ENCODE results near the gene VPS13D. TPM values are rescaled to one million over a fixed set of nuclear protein-coding genes. Genes with fewer than 3 reads are reported as not detected.

The VPS13D gene
- total RNA-seq, 1 experiment from 2014 or later: 31.6 TPM

- Histone ChIP-seq H2AFZ (ENCODE audit: low read depth, low read length, poor library complexity, severe bottlenecking) (no peak overlapping the region), H3K4me3 (replicated peaks in 1 of 2; ENCODE audit: low read depth in 1 of 2, low read length in 2 of 2) (no peak overlapping the region), H3K4me2 (ENCODE audit: low read length) (no peak overlapping the region), H3K27me3 (ENCODE audit: insufficient read depth, low read length) (no peaks in the 10 kb centered on the region), H3K9me3 (ENCODE audit: control insufficient read depth in 1 of 2, insufficient read depth in 1 of 2, low read depth in 1 of 2, low read length in 2 of 2) (no peaks in the 10 kb centered on the region), H3K9me2 (ENCODE audit: insufficient read depth) (no peaks in the 10 kb centered on the region), H3K79me2 (ENCODE audit: insufficient read depth, low read length) (no peaks in the 10 kb centered on the region), H3K36me3 (ENCODE audit: control insufficient read depth in 1 of 2, insufficient read depth in 2 of 2, low read length in 2 of 2) (0 out of 4 replicates have a peak, but pooled peaks cover 0 to 2% of the 10 kb centered on the region in 2 experiments), H3K4me1 (ENCODE audit: control insufficient read depth in 1 of 2, insufficient read depth in 2 of 2, low read length in 2 of 2) (peaks cover 0 to 15% of the 10 kb centered on the region in 2 experiments; a peak in 1 of 4 replicates), H3K9ac (ENCODE audit: low read length) (no peak overlapping the region), H4K20me1 (ENCODE audit: insufficient read depth) (no peaks in the 10 kb centered on the region), H3K27ac (ENCODE audit: low read depth, low read length) (no peak overlapping the region)
- ChIA-PET RAD21 (ENCODE audit: low non-redundant PET in 1 of 2, low total read pairs in 2 of 2, uncharacterized antibody in 2 of 2, unreplicated experiment in 2 of 2) (no interaction called here), POLR2A (no interaction called here), CTCF (interaction anchor here (0.9 kb wide), 1 partner anchor 217 kb away, joined by 3 read pairs; no protein-coding TSS in a partner anchor)
- intact Hi-C loops (cut with micrococcal nuclease): loop anchor here (10.0 kb wide), 1 partner anchor 142 kb away; no protein-coding TSS in a partner anchor
- DNase-seq (ENCODE audit: low read depth, low spot score) (no peak), ATAC-seq (no peak)
- TF ChIP-seq RAD21 (IDR thresholded peaks at IDR 0.05; ENCODE audit: low read depth) (no peak), SP1 (IDR thresholded peaks at IDR 0.05; ENCODE audit: low read depth) (no peak), REST (IDR thresholded peaks at IDR 0.05; ENCODE audit: low read depth) (no peak), EGR1 (IDR thresholded peaks at IDR 0.05; ENCODE audit: low read depth) (no peak), POLR2AphosphoS5 (IDR thresholded peaks at IDR 0.05; ENCODE audit: low read depth, low read length) (no peak), ZFX (IDR thresholded peaks at IDR 0.05) (no peak), ELF1 (IDR thresholded peaks at IDR 0.05; ENCODE audit: borderline replicate concordance, low read depth) (no peak), SIN3A (IDR thresholded peaks at IDR 0.05; ENCODE audit: low read depth) (no peak), ATF3 (IDR thresholded peaks at IDR 0.05) (no peak)
- BruUV-seq (replicated peaks): no TSS peak
Observed at GRCh38 chr1:12402842-12403241, 173.0 kb downstream of the VPS13D start.

Data from HCT116 (cell line).